Loucy (cell line): ENCODE data around the gene ATAD3A.
"Not testable (repeated sequence)": the region's sequence is repeated elsewhere in the genome, so short reads cannot be mapped to it uniquely, and the experiment has no call there.

ENCODE experiments used
- EZH2phosphoT487 ChIP-seq: fragments of 200-600 bp; IDR thresholded peaks from 2 replicates; pipeline ENCODE4 v1.6.1; 2018; ENCODE audit warnings: antibody characterized with exemption, mild to moderate bottlenecking, moderate library complexity, borderline replicate concordance
- TF ChIP-seq, protein P1 (sequence below): fragments of 200-600 bp; sonication (generic); conservative IDR thresholded peaks from 2 replicates; pipeline ENCODE4 v1.5.1; 2014; ENCODE audit warnings: mild to moderate bottlenecking, antibody characterized with exemption, low read length

DNA sequence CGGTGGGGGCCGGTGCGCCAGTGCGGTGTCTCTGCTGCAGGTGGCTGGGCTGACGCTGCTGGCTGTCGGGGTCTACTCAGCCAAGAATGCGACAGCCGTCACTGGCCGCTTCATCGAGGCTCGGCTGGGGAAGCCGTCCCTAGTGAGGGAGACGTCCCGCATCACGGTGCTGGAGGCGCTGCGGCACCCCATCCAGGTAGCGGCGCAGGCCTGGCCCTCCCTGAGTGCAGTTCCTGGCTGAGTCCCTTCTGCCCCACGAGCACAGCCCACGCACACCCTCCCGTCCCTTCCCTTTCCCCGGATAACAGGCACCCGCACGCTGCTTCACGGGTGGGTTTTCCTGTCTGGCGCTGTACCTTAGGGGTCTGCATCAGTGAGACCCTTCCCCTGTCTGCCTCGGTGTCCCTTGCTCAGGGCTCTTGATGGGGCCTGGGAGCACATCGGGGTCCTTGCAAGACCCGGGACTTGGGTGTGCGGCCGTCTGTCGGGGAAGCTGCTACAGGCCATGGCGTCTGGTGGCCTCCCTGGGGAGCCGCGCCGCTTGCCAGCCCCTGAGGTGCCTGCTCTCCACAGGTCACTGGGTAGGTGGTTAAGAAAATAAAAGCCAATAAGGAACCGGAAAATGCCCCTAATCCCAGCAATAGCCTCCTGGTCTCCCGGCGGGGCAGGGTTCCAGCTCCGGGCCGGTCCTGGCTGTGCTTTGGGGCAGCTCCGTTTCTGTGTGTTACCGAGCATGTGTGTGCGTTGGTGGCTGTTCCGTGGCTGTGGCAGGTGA is 26.8 kb upstream of the ATAD3A start:
- TF ChIP-seq, protein P1, sequence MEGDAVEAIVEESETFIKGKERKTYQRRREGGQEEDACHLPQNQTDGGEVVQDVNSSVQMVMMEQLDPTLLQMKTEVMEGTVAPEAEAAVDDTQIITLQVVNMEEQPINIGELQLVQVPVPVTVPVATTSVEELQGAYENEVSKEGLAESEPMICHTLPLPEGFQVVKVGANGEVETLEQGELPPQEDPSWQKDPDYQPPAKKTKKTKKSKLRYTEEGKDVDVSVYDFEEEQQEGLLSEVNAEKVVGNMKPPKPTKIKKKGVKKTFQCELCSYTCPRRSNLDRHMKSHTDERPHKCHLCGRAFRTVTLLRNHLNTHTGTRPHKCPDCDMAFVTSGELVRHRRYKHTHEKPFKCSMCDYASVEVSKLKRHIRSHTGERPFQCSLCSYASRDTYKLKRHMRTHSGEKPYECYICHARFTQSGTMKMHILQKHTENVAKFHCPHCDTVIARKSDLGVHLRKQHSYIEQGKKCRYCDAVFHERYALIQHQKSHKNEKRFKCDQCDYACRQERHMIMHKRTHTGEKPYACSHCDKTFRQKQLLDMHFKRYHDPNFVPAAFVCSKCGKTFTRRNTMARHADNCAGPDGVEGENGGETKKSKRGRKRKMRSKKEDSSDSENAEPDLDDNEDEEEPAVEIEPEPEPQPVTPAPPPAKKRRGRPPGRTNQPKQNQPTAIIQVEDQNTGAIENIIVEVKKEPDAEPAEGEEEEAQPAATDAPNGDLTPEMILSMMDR, result not testable (repeated sequence)
- not testable (repeated sequence) for TF ChIP-seq EZH2phosphoT487
